ENCODE measurements around the gene B3GAT1.

DNA sequence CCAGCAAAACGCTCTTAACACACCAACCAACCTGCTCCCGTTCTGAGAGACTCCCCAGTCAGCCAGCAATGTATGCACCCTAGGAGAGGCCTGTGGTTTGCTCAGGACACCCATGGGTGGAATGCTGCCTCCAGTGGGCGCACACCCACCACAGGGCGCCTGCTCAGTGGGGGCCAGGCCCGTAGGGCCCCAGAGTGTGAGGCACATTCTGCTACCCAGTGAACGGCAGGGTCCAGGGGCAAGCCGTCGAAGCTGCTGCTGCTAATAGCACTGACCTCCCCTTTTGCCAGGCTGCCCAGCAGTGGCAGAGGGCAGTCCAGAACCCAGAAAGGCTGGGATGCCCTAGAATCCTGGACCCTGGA, 12.8 kb downstream of the B3GAT1 start:
- TF ChIP-seq SRF (IDR thresholded peaks at IDR 0.05; ENCODE audit: low read depth) (no peak), POLR2A (IDR thresholded peaks at IDR 0.05; ENCODE audit: borderline replicate concordance, extremely low read depth, insufficient read depth, insufficient read length) (no peak), SIN3A (IDR thresholded peaks at IDR 0.05; ENCODE audit: low read depth) (no peak), CTCF (IDR thresholded peaks at IDR 0.05 in 2 of 3, conservative IDR thresholded peaks at IDR 0.05 in 1 of 3; ENCODE audit: borderline replicate concordance in 1 of 3, insufficient read depth in 1 of 3, low read depth in 2 of 3, low read length in 2 of 3) (no peak), EGR1 (IDR thresholded peaks at IDR 0.05; ENCODE audit: low read depth) (no peak), EZH2 (IDR thresholded peaks at IDR 0.05) (no peak), YY1 (IDR thresholded peaks at IDR 0.05; ENCODE audit: extremely low read depth, insufficient replicate concordance, low read depth, low read length) (no peak)
- TF ChIP-seq, protein P1, sequence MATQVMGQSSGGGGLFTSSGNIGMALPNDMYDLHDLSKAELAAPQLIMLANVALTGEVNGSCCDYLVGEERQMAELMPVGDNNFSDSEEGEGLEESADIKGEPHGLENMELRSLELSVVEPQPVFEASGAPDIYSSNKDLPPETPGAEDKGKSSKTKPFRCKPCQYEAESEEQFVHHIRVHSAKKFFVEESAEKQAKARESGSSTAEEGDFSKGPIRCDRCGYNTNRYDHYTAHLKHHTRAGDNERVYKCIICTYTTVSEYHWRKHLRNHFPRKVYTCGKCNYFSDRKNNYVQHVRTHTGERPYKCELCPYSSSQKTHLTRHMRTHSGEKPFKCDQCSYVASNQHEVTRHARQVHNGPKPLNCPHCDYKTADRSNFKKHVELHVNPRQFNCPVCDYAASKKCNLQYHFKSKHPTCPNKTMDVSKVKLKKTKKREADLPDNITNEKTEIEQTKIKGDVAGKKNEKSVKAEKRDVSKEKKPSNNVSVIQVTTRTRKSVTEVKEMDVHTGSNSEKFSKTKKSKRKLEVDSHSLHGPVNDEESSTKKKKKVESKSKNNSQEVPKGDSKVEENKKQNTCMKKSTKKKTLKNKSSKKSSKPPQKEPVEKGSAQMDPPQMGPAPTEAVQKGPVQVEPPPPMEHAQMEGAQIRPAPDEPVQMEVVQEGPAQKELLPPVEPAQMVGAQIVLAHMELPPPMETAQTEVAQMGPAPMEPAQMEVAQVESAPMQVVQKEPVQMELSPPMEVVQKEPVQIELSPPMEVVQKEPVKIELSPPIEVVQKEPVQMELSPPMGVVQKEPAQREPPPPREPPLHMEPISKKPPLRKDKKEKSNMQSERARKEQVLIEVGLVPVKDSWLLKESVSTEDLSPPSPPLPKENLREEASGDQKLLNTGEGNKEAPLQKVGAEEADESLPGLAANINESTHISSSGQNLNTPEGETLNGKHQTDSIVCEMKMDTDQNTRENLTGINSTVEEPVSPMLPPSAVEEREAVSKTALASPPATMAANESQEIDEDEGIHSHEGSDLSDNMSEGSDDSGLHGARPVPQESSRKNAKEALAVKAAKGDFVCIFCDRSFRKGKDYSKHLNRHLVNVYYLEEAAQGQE (IDR thresholded peaks at IDR 0.05; ENCODE audit: low read depth): no peak

Measured in HCT116 (cell line).